ENCODE data around the gene ADRA2C. TPM values are rescaled to one million over a fixed set of nuclear protein-coding genes. Genes with fewer than 3 reads are reported as not detected.

ADRA2C gene
- total RNA-seq, 4 donors from 2014 or later: 2.3 to 14.9 (median 6.5) TPM

DNA sequence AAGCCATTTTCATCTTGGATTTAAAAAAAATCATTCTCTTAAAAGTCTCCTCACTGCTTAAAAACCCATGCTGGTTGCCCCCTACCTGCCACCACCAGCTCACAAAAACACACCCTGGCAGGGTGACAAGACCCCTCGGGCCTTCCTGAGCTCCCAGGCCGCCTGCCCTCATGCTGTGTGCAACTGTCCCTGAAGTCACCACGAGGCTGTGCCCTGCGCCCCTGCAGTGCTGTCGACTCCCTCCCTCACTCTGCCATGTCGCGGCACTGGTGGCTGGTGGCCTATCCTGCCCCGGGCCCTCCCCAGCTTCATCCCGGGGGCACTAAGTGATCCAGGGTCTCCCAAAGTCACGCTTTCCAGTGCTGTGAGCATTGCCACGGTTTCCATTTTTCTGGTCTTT, 46.3 kb upstream of the ADRA2C start:
- DNase-seq (ENCODE audit: low spot score in 2 of 2): no peak
- 86 to 87% methylated on average over 11 of the region's 11 CpGs for WGBS, 2 donors
- TF ChIP-seq POLR2A (IDR thresholded peaks at IDR 0.05): no peak
- TF ChIP-seq, protein P1, sequence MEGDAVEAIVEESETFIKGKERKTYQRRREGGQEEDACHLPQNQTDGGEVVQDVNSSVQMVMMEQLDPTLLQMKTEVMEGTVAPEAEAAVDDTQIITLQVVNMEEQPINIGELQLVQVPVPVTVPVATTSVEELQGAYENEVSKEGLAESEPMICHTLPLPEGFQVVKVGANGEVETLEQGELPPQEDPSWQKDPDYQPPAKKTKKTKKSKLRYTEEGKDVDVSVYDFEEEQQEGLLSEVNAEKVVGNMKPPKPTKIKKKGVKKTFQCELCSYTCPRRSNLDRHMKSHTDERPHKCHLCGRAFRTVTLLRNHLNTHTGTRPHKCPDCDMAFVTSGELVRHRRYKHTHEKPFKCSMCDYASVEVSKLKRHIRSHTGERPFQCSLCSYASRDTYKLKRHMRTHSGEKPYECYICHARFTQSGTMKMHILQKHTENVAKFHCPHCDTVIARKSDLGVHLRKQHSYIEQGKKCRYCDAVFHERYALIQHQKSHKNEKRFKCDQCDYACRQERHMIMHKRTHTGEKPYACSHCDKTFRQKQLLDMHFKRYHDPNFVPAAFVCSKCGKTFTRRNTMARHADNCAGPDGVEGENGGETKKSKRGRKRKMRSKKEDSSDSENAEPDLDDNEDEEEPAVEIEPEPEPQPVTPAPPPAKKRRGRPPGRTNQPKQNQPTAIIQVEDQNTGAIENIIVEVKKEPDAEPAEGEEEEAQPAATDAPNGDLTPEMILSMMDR (IDR thresholded peaks at IDR 0.05): no peak
- no peak overlapping the region for H3K4me3 ChIP-seq (ENCODE audit: low read depth, poor library complexity, severe bottlenecking)
- intact Hi-C loops (cut with DNase I; ENCODE audit: low total_unique reads): no loop called here

DNA sequence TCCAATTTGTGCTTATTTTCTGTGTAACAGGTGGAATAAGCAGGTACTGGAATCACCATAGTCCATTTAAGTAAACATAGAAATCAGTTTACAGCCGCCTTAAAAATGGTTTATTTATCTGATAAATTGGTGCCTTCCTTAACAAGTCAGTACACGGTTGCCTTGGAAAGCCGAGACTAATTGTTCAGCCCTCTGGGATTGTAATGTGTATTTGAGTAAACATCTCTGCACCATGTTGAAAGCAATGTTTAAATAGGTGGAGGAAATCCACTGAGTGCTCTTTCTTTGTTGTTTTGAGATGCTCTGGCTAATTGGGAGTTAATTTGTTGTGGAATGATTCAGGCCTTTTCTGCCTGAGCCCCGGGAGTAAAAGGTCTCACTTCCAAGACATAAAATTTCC, 45.7 kb upstream of the ADRA2C start:
- WGBS, 2 donors: 25 to 31% methylated on average over 4 of the region's 4 CpGs
- no peak for DNase-seq (ENCODE audit: low spot score in 2 of 2)
- TF ChIP-seq POLR2A (IDR thresholded peaks at IDR 0.05): no peak
- TF ChIP-seq, protein P1 (IDR thresholded peaks at IDR 0.05): no peak
- intact Hi-C loops (cut with DNase I; ENCODE audit: low total_unique reads): no loop called here
- no peak overlapping the region for H3K4me3 ChIP-seq (ENCODE audit: low read depth, poor library complexity, severe bottlenecking)

DNA sequence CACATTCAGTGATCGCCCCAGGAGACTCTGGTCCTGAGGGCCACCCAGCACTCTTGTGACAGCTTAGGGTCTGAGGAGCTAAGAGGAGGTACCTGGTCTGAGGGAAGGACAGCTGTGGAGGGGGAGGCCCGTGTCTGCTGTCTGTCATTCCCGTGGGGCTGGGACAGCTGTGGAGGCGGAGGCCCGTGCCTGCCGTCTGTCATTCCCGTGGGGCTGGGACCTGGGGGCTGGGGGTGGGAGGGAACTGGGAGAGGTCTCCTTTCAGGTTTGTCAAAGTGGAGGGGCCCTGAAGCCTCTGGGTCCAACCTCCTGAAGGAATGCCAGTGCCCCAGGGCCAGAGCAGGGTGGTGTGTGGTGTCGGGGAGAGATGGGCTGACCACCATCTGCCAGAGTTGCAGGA, 45.0 kb upstream of the ADRA2C start:
- 58 to 61% methylated on average over 8 of the region's 8 CpGs for WGBS, 2 donors
- no peak for TF ChIP-seq POLR2A (IDR thresholded peaks at IDR 0.05)
- TF ChIP-seq, protein P1 (IDR thresholded peaks at IDR 0.05): no peak
- no peak overlapping the region for H3K4me3 ChIP-seq (ENCODE audit: low read depth, poor library complexity, severe bottlenecking)
- intact Hi-C loops (cut with DNase I; ENCODE audit: low total_unique reads): no loop called here
- no peak for DNase-seq (ENCODE audit: low spot score in 2 of 2)

DNA sequence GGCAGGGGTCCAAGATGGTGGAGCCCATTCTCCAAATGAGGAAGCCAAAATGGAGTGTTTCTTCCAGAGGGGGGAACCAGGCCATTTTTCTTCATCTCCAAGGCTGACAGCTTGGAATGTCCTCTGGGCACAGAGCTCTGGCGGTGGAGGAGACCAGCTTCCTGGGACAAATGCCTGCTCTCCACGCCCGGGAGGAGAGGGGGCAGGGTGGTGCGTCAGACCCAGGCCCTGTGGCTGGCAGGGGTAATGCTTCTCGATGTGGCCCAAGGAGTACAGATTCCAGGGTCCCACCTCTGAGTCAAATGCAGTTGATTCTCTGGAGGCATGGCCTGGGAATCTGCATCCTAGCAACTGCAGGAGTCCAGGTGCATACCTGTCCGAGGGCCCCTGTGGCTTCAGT, 44.6 kb upstream of the ADRA2C start:
- TF ChIP-seq POLR2A (IDR thresholded peaks at IDR 0.05): no peak
- TF ChIP-seq, protein P1 (IDR thresholded peaks at IDR 0.05): no peak
- intact Hi-C loops (cut with DNase I; ENCODE audit: low total_unique reads): no loop called here
- DNase-seq (ENCODE audit: low spot score in 2 of 2): no peak
- WGBS, 2 donors: 31 to 46% methylated on average over 6 of the region's 6 CpGs
- H3K4me3 ChIP-seq (ENCODE audit: low read depth, poor library complexity, severe bottlenecking): no peak overlapping the region

DNA sequence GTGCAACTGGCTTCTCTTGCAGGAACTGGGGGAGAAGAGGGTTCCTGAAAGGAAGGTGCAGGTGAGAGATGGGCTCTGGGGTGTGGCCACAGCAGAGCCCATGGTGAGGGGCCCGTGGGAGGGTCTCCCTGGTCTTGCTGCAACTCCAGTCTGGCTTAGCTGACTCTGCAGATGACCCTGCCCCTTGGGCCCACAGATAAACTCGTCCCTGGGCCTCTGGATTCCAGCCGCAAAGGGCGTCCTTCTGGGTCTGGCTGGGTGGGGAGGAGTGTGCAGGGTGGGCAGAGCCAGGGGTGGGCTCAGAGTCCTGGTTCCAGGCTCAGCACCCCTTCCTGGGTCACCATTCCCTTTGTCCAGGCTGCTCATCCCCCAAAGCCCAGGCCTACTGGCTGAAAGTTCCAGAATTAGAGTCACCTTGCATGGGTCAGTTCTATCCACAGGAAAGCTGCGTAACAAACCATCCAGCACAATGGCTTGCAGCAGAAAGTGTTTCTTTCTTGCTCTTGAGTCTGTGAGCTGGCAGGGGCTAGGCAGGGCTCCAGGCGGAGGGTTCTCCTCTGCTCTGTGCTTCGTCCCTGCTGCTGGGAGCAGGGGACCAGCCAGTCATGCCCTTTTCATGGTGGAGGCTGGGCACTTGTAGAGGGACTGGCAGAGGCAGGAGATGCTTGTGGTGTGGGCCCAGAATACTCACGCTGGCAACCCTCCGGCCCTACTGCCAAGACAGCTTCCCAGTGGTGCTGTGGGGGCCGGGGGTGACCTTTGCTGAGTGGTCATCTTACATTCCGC, 43.5 kb upstream of the ADRA2C start:
- intact Hi-C loops (cut with DNase I; ENCODE audit: low total_unique reads): no loop called here
- H3K4me3 ChIP-seq (ENCODE audit: low read depth, poor library complexity, severe bottlenecking): no peak overlapping the region
- DNase-seq (ENCODE audit: low spot score in 2 of 2): no peak
- no peak for TF ChIP-seq POLR2A (IDR thresholded peaks at IDR 0.05)
- TF ChIP-seq, protein P1 (IDR thresholded peaks at IDR 0.05): no peak
- WGBS, 2 donors: 85 to 90% methylated on average over 11 of the region's 11 CpGs

DNA sequence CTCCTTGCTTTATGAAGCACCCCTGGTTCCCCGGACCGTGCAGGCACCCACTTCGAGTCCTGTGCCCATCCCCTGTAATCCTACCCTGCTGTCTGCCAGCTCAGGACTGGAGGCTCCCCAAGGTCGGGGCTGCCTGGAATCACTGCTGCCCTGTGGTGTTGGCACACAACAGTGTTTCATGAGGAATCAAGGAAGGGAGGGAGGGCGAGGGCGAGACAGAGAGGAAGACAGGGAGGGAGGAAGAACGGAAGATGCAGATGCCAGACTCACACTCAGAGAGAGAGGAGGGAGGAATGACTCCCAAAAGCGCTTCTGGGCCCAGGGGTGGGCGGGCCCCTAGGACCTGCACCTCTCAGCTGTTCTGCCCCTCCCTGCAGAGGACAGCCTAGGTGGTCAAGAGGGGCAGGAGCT, 42.9 kb upstream of the ADRA2C start:
- DNase-seq (ENCODE audit: low spot score in 2 of 2): no peak
- H3K4me3 ChIP-seq (ENCODE audit: low read depth, poor library complexity, severe bottlenecking): no peak overlapping the region
- no peak for TF ChIP-seq POLR2A (IDR thresholded peaks at IDR 0.05)
- TF ChIP-seq, protein P1 (IDR thresholded peaks at IDR 0.05): no peak
- 53 to 57% methylated on average over 9 of the region's 9 CpGs for WGBS, 2 donors
- intact Hi-C loops (cut with DNase I; ENCODE audit: low total_unique reads): no loop called here

Measured in lower leg skin (tissue), 4 donors.